NT2/D1 (cell line): ENCODE measurements around the gene KCNN3.

Source experiments
- SUZ12 ChIP-seq: IDR thresholded peaks from 2 replicates; pipeline ENCODE4 v1.6.1; 2011; ENCODE audit not compliant: insufficient read length, insufficient read depth; ENCODE audit errors: extremely low read depth
- ZNF274 ChIP-seq: IDR thresholded peaks from 2 replicates; pipeline ENCODE4 v1.6.1; 2011; ENCODE audit warnings: mild to moderate bottlenecking, low read depth, low read length

DNA sequence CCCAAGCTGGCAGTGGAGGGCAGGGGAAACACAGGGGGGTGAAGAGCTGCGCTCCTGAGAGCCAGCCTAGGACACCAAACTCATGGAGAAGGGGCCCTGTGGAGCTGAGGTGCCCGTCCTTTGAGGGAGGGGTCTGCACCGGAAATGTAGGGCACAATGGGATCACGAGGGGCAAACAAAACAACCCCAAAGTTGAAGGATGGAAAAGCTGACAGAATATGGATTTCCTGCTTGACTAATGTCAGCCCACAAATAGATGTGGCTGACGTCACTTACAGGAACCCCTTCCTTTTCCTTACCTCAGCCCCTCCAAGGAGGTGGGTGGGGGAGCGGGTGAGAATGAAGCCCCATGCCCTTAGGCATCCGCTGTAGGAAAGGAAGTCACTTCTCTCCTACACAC is 110.9 kb downstream of the KCNN3 start:
- TF ChIP-seq ZNF274 (no peak), SUZ12 (no peak)
